ENCODE data around the gene NIF3L1.

GRCh38 chr2:200930947-200931626 is 41.9 kb downstream of the NIF3L1 start:
- TF ChIP-seq POLR2A (IDR thresholded peaks at IDR 0.05) (no peak), CTCF (IDR thresholded peaks at IDR 0.05) (no peak)
